Fibroblast of mammary gland (primary cell): Measurements from ENCODE around the gene LRRC61.
A peak's percentile ranks its signal among the peaks of the same experiment; 100 is the strongest.
"Not testable (repeated sequence)": the region's sequence is repeated elsewhere in the genome, so short reads cannot be mapped to it uniquely, and the experiment has no call there.

ENCODE experiments used
- DNase-seq: peaks from one replicate; pipeline ENCODE4 v3.0.0-alpha.2; 2010; ENCODE audit warnings: low read depth
- H3K4me3 ChIP-seq: 2 replicates; pipeline ENCODE4 v1.5.1; 2011; ENCODE audit warnings: low read depth, mild to moderate bottlenecking, low read length, moderate library complexity; ENCODE audit not compliant: control insufficient read depth
- CTCF ChIP-seq: conservative IDR thresholded peaks from 2 replicates; pipeline ENCODE4 v1.5.1; 2011; ENCODE audit warnings: low read depth, low read length, inconsistent platforms; ENCODE audit not compliant: control insufficient read depth, insufficient read depth

Gene LRRC61

GRCh38 chr7:150311711-150312110 lies 11.4 kb upstream of the LRRC61 start:
- no peak for TF ChIP-seq CTCF
- no peak for DNase-seq
- H3K4me3 ChIP-seq = no peak overlapping the region

GRCh38 chr7:150312649-150313366 lies 10.3 kb upstream of the LRRC61 start:
- H3K4me3 ChIP-seq = not testable (repeated sequence)
- DNase-seq = peak; percentile 68

- TF ChIP-seq CTCF = no peak
- no peak overlapping the region for H3K4me3 ChIP-seq
- no peak for DNase-seq
These were observed 9.8 kb upstream of the LRRC61 start for GRCh38 chr7:150313367-150313809.

- TF ChIP-seq CTCF = no peak
- no peak for DNase-seq
- no peak overlapping the region for H3K4me3 ChIP-seq
These were observed 9.3 kb upstream of the LRRC61 start for GRCh38 chr7:150313870-150314269.

- H3K4me3 ChIP-seq = no peak overlapping the region
- no peak for TF ChIP-seq CTCF
- DNase-seq = no peak
These were observed 8.4 kb upstream of the LRRC61 start for GRCh38 chr7:150314639-150315239.

- not testable (repeated sequence) for H3K4me3 ChIP-seq
These were observed 6.2 kb upstream of the LRRC61 start for GRCh38 chr7:150316987-150317386.

GRCh38 chr7:150317748-150318444 lies 5.3 kb upstream of the LRRC61 start:
- H3K4me3 ChIP-seq = no peak overlapping the region
- TF ChIP-seq CTCF = no peak
- peak; percentile 86 for DNase-seq

More at GRCh38 chr7:150316987-150317386, 6.2 kb upstream of the LRRC61 start:
- not testable (repeated sequence) for DNase-seq
